Fibroblast of lung (primary cell): Measurements from ENCODE around the gene CHST11.

ENCODE experiments used
- EZH2 ChIP-seq: IDR thresholded peaks from 2 replicates; pipeline ENCODE4 v1.5.1; 2012; ENCODE audit warnings: low read length, control low read depth, mild to moderate bottlenecking; ENCODE audit errors: missing control alignments
- TF ChIP-seq, protein P1 (sequence below), 2 donors: IDR thresholded peaks in 1 of 2; conservative IDR thresholded peaks in 1 of 2; 1 replicate in 1 of 2; 2 replicates in 1 of 2; pipeline ENCODE4 v1.5.1; 2011 to 2012; ENCODE audit warnings: low read length in 2 of 2, control low read depth in 1 of 2, inconsistent platforms in 1 of 2, low read depth in 1 of 2, mild to moderate bottlenecking in 1 of 2

DNA sequence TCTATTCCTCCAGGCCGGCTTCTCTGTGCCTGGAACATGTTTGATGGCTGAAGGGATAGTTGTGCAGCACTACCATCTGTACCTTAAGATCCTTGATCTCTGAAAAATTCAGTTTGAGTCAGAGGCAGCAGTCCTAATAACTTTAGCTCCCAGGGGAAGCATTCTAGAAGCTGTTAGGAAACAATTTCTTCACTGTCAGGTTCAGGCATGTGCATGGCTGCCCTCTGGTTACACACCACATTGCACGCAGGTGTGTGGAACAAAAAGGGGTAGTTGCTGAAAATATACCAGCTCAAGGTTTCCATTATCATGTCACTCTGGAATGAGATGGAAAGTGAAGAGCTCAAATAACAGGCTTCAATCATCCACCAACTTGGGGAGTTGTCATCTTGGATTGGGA lies 80.1 kb downstream of the CHST11 start:
- TF ChIP-seq, protein P1, sequence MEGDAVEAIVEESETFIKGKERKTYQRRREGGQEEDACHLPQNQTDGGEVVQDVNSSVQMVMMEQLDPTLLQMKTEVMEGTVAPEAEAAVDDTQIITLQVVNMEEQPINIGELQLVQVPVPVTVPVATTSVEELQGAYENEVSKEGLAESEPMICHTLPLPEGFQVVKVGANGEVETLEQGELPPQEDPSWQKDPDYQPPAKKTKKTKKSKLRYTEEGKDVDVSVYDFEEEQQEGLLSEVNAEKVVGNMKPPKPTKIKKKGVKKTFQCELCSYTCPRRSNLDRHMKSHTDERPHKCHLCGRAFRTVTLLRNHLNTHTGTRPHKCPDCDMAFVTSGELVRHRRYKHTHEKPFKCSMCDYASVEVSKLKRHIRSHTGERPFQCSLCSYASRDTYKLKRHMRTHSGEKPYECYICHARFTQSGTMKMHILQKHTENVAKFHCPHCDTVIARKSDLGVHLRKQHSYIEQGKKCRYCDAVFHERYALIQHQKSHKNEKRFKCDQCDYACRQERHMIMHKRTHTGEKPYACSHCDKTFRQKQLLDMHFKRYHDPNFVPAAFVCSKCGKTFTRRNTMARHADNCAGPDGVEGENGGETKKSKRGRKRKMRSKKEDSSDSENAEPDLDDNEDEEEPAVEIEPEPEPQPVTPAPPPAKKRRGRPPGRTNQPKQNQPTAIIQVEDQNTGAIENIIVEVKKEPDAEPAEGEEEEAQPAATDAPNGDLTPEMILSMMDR (conservative IDR thresholded peaks at IDR 0.05 in 1 of 2, IDR thresholded peaks at IDR 0.05 in 1 of 2; ENCODE audit: low read depth in 1 of 2, low read length in 2 of 2): no peak
- no peak for TF ChIP-seq EZH2
